Measurements from ENCODE around the gene NEDD4L.

NEDD4L gene

GRCh38 chr18:58052960-58053359 is 8.9 kb downstream of the NEDD4L start:
- DNase-seq (no peak), ATAC-seq (replicated peaks) (no peak)
- Mint-ChIP-seq H3K4me1 (peaks cover 0 to 4% of the 10 kb centered on the region in 2 donors), H3K36me3 (no peaks in the 10 kb centered on the region), H3K9me3 (no peaks in the 10 kb centered on the region), H3K4me3 (no peak overlapping the region), H3K27me3 (no peaks in the 10 kb centered on the region), H3K27ac (no peak overlapping the region)

DNA sequence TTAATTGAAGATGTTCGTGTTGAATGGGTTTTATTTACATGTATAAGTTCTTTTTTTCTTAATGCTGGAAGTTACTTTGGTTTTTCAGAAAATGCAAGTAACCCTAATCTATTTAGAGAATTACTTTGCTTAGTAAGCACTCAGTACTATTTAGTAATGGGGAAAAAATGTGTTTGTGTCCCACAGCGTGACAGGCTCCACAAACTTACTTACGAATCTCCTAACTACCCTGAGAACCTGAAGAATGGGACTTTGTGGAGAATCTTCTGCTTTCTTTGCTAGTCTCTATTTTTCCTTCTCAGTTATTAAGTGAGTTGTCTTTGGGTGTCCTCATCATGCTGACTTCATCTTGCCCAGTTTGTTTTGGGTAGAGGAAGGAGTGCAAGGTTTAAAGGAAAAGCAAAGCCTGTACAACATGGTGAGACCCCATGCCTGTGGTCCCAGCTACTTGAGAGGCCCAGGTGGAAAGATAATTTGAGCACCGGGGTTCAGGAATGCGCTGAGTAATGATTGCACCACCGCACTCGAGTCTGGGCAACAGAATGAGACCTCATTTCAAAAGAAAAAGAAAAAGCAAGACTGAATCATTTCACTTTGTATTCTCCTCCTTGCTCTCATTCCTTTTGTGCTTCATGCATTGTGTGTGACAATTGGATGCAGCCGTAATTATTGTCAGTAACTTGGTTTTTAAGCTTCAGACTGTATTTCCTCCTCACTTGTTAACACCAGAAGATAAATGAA is 10.2 kb downstream of the NEDD4L start:
- ATAC-seq (replicated peaks): no peak
- Mint-ChIP-seq H3K27ac (no peak overlapping the region), H3K36me3 (no peaks in the 10 kb centered on the region), H3K27me3 (no peaks in the 10 kb centered on the region), H3K9me3 (no peaks in the 10 kb centered on the region), H3K4me1 (peaks cover 0 to 4% of the 10 kb centered on the region in 2 donors), H3K4me3 (no peak overlapping the region)
- no peak for DNase-seq

- Mint-ChIP-seq H3K9me3 (no peaks in the 10 kb centered on the region), H3K4me3 (no peak overlapping the region), H3K4me1 (peaks cover 0 to 4% of the 10 kb centered on the region in 2 donors), H3K36me3 (no peaks in the 10 kb centered on the region), H3K27me3 (no peaks in the 10 kb centered on the region), H3K27ac (no peak overlapping the region)
- ATAC-seq (replicated peaks): no peak
- no peak for DNase-seq
These were observed 12.0 kb downstream of the NEDD4L start for GRCh38 chr18:58055890-58056558.

DNA sequence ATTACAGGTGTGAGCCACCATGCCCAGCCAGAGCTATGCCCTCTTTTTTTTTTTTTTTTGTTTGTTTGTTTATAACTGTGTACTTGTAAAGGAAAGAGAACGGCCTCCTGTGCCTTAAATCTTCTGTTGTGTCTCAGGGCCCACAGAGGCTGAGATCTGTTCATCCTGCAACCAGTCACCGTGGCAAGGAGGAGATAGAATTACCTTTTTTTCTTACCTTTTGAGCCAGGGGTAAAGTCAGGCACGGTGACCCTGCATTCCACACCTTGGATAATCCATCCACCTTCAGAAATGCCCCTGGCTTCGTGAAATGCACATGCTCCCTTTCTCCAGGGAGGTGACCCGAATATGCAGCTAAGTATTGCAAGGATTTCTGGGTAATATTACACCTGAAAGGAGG is 12.8 kb downstream of the NEDD4L start:
- Mint-ChIP-seq H3K27me3 (no peaks in the 10 kb centered on the region), H3K36me3 (no peaks in the 10 kb centered on the region), H3K4me3 (no peak overlapping the region), H3K27ac (no peak overlapping the region), H3K9me3 (no peaks in the 10 kb centered on the region), H3K4me1 (peaks cover 0 to 2% of the 10 kb centered on the region in 2 donors)
- DNase-seq (no peak), ATAC-seq (replicated peaks) (no peak)

DNA sequence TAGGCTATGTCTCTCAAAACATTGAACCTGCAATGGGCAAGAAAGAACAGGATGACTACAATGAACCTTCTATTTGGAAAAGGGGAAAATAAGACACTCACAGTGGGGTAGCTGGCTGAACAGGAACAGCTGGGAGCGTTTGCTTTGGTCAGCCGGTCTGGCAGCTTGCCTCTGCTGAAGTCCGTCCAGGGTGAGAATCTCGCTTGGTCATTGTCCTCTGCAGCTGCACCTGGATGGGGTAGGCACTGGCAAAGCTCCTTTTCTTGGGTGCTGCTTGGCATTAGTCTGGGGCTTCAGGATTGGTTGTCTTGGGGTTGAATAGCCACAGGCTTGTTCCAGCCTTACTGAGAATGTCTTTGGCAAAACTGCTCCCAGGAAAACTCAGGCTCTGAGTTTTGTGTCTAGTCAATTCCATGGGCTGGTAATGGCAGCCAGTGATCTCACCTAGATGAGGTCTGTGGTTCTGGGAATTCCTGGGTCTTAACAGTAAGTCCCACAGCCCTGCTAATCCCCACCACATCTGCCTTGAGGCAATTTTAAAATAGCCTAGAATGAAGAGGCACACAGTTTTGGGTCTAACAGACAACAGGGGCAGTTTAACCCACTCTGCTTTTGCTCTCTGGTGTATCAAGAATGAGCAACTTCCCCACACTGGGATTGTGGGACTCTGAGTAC is 13.4 kb downstream of the NEDD4L start:
- no peaks in the 10 kb centered on the region for H3K36me3 Mint-ChIP-seq
- no peak overlapping the region for H3K27ac Mint-ChIP-seq
- no peaks in the 10 kb centered on the region for H3K4me1 Mint-ChIP-seq
- H3K9me3 Mint-ChIP-seq: no peaks in the 10 kb centered on the region
- H3K4me3 Mint-ChIP-seq: no peak overlapping the region
- no peak for ATAC-seq (replicated peaks)
- H3K27me3 Mint-ChIP-seq: no peaks in the 10 kb centered on the region
- DNase-seq: no peak

GRCh38 chr18:58058720-58059119 is 14.7 kb downstream of the NEDD4L start:
- ATAC-seq (replicated peaks): no peak
- Mint-ChIP-seq H3K27me3 (no peaks in the 10 kb centered on the region), H3K36me3 (no peaks in the 10 kb centered on the region), H3K4me3 (no peak overlapping the region), H3K9me3 (no peaks in the 10 kb centered on the region), H3K4me1 (no peaks in the 10 kb centered on the region), H3K27ac (no peak overlapping the region)
- DNase-seq: no peak

DNA sequence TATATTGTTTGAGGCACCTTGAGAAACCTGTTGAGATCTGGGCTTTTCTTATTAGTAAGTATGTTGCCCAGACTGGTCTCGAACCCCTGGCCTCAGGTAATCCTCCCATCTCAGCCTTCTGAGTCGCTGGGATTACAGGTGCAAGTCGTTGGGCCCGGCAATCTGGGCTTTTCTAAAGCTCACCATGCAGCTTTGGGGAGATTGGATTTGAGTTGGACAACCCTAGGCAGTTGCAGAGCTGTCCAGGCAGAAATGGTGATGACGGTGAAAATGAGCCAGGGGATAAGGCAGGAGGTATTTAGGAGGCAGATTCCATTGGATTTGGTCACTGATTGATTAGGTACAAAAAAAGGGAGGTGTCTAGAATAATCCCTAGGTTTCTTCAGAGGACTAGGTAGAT is 16.2 kb downstream of the NEDD4L start:
- no peak for ATAC-seq (replicated peaks)
- H3K27ac Mint-ChIP-seq: no peak overlapping the region
- no peaks in the 10 kb centered on the region for H3K36me3 Mint-ChIP-seq

DNA sequence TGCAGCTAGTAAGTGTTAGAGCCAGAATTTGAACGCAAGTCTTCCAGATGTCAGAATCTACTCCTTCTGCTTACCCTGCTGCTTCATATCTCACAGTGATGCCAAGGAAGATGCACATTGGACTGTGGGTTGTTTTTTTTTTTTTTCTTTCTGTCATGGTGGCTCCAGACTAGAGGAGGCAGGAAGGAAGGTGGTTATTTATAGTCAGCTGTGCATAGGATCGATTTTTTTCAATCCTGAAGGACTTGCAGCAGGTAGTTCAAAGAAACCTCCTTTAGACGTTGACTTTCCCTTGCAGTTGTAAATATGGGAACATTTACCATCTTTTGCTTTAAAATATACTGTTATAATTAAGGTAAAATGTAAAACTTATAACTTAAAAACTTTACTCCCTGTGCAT is 17.3 kb downstream of the NEDD4L start:
- Mint-ChIP-seq H3K27ac (no peak overlapping the region), H3K36me3 (peaks cover 0 to under 1% of the 10 kb centered on the region in 2 donors), H3K9me3 (no peaks in the 10 kb centered on the region), H3K27me3 (no peaks in the 10 kb centered on the region), H3K4me3 (no peak overlapping the region), H3K4me1 (no peaks in the 10 kb centered on the region)
- no peak for DNase-seq
- no peak for ATAC-seq (replicated peaks)

More for the DNA sequence above, 16.2 kb downstream of the NEDD4L start:
- Mint-ChIP-seq H3K27me3 (no peaks in the 10 kb centered on the region), H3K9me3 (no peaks in the 10 kb centered on the region), H3K4me3 (no peak overlapping the region), H3K4me1 (no peaks in the 10 kb centered on the region)
- no peak for DNase-seq

GRCh38 chr18:58064406-58064998 is 20.5 kb downstream of the NEDD4L start:
- DNase-seq: no peak
- no peaks in the 10 kb centered on the region for H3K27me3 Mint-ChIP-seq
- H3K36me3 Mint-ChIP-seq: peaks cover 0 to 4% of the 10 kb centered on the region in 2 donors
- no peak overlapping the region for H3K4me3 Mint-ChIP-seq
- peaks cover 5 to 7% of the 10 kb centered on the region in 2 donors for H3K4me1 Mint-ChIP-seq
- H3K27ac Mint-ChIP-seq: no peak overlapping the region
- no peak for ATAC-seq (replicated peaks)
- H3K9me3 Mint-ChIP-seq: no peaks in the 10 kb centered on the region

DNA sequence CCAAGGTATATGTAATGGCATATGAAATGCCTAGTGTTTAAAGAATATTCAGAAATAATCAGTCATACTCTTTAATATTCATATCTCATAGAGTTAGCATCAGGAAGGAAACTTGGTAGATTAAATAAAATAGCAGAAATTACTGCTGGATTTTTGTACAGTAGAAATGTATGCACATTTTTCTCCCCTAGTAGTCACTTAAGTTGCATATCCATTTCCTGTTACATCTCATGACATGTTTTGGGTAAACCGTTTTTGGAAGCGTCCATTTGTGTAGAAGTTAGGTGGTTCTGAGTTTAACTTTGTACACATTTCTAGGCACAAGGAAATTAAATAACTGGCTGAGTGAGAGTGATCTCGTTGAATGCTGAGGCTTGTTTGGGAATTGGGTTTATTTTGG is 21.9 kb downstream of the NEDD4L start:
- DNase-seq (no peak), ATAC-seq (replicated peaks) (no peak)
- peaks cover 5 to 7% of the 10 kb centered on the region in 2 donors for H3K4me1 Mint-ChIP-seq
- H3K36me3 Mint-ChIP-seq: peaks cover 0 to 4% of the 10 kb centered on the region in 2 donors
- no peak overlapping the region for H3K4me3 Mint-ChIP-seq
- H3K27ac Mint-ChIP-seq: no peak overlapping the region
- no peaks in the 10 kb centered on the region for H3K9me3 Mint-ChIP-seq
- H3K27me3 Mint-ChIP-seq: no peaks in the 10 kb centered on the region

GRCh38 chr18:58067601-58068000 is 23.6 kb downstream of the NEDD4L start:
- ATAC-seq (replicated peaks) (no peak), DNase-seq (no peak)
- H3K36me3 Mint-ChIP-seq: peaks cover 0 to 4% of the 10 kb centered on the region in 2 donors
- H3K9me3 Mint-ChIP-seq: no peaks in the 10 kb centered on the region
- H3K4me1 Mint-ChIP-seq: peaks cover 5 to 7% of the 10 kb centered on the region in 2 donors
- no peak overlapping the region for H3K4me3 Mint-ChIP-seq
- no peak overlapping the region for H3K27ac Mint-ChIP-seq
- H3K27me3 Mint-ChIP-seq: no peaks in the 10 kb centered on the region

DNA sequence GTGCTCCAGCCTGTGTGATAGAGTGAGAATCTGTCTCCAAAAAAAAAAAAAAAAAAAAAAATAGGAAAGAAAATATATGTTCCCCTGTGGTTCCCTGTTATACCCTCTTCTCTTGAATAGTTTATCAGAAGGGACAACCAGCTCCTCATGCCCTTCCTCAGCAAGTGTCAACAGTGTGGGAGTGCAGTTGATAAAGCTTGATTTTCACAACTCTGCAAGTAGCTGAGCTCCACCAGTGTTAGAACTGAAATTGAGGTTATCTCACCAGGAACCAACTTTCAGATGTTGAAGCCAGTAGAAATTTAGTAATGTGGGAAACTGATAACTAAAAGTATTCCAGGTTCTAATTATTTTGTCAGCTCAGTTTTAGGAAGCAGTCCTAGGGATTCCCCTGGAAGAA is 25.1 kb downstream of the NEDD4L start:
- H3K4me1 Mint-ChIP-seq: peaks cover 5 to 7% of the 10 kb centered on the region in 2 donors
- ATAC-seq (replicated peaks) (no peak), DNase-seq (no peak)
- H3K9me3 Mint-ChIP-seq: no peaks in the 10 kb centered on the region
- H3K27me3 Mint-ChIP-seq: no peaks in the 10 kb centered on the region
- no peak overlapping the region for H3K4me3 Mint-ChIP-seq
- peaks cover 0 to 4% of the 10 kb centered on the region in 2 donors for H3K36me3 Mint-ChIP-seq
- no peak overlapping the region for H3K27ac Mint-ChIP-seq

DNA sequence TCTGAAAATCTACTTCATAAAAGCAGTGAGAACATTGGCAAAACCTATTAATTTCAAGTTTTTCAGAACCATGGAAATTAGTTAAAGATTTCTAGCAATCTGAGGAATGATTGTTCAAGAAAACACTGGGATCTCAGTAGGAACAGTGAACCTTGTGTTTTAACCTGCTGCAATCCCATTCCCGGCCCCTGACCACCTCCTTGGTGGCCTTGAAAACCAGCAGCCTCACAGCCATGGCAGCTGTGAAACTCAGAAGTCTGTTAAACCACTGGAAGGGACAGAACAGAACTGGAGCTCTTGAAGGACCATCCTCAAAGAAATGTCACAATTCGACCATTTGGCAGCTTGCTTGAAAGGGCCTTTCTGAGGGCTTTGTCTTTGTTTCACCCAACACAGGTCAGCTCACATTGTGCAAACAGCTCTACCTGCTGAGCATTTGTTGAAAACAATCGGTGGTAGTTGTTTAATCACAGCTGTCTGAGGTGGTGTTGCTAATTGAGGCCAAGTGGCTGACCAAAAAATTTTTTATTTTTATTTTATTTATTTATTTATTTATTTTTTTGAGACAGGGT is 25.8 kb downstream of the NEDD4L start:
- Mint-ChIP-seq H3K36me3 (peaks cover 0 to 4% of the 10 kb centered on the region in 2 donors), H3K27me3 (no peaks in the 10 kb centered on the region), H3K4me3 (no peak overlapping the region), H3K9me3 (no peaks in the 10 kb centered on the region), H3K4me1 (peaks cover 5 to 7% of the 10 kb centered on the region in 2 donors), H3K27ac (no peak overlapping the region)
- no peak for ATAC-seq (replicated peaks)
- no peak for DNase-seq

- H3K9me3 Mint-ChIP-seq: no peaks in the 10 kb centered on the region
- DNase-seq (no peak), ATAC-seq (replicated peaks) (no peak)
- H3K4me3 Mint-ChIP-seq: no peak overlapping the region
- no peaks in the 10 kb centered on the region for H3K36me3 Mint-ChIP-seq
- no peaks in the 10 kb centered on the region for H3K4me1 Mint-ChIP-seq
- no peak overlapping the region for H3K27ac Mint-ChIP-seq
- peaks cover 0 to 5% of the 10 kb centered on the region in 2 donors for H3K27me3 Mint-ChIP-seq
These were observed 32.0 kb downstream of the NEDD4L start for GRCh38 chr18:58076052-58076451.

All from stimulated activated naive B cell treated with anti-CD40 and anti-IgM and Interleukin-4, amounts not matched to agents 10 μg/mL and 1 μg/mL and 100 μg/mL, for 72 hours (primary cell).